ENCODE data around the gene NFATC1. TPM values are rescaled to one million over a fixed set of nuclear protein-coding genes. Genes with fewer than 3 reads are reported as not detected.

NFATC1 gene
- total RNA-seq, 1 donor from 2014 or later = 80.3 TPM

DNA sequence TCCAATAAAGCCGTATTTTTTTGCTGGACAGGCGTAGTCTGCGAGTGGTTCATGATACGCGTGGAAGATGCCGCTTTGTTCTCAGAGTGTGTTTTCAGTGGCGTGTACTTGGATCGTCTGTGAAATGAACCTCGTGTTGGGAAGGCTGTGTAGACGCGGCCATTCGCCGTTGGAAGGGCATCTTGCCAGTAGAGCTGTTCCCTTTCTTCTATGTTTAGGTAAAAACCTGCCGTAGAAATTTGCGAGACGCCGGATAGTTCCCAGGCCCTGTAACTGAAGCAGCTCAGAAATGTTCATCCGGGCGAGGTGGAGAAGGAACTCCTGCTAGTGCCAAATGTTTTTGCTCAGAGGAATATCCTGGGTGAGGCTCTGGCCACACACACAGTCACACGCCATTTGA lies 133.6 kb downstream of the NFATC1 start:
- ATAC-seq (peak; percentile 38), DNase-seq (ENCODE audit: low spot score) (peak; percentile 55)
- intact Hi-C loops (cut with DNase I) = loop anchor here (5.0 kb wide), 2 partner anchors 132 to 147 kb away; partner anchors contain the start of gene NFATC1

DNA sequence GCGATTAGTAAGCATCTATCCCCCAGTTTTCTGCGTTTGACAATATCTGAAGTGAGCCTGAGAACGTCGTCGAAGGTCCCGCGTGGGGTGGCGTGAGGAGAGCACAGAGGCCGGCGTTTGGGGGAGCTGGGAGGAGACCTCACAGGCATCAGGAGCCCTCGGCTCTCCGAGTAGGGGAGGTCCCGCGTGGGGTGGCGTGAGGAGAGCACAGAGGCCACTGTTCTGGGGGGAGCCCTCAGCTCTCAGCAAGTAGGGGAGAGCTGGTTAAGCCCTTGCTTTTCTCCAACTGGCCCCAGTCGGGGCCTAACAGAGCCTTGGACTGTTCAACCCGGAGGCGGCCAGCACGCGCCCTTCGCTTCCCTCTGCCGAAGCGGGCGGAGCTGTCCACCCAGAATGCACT lies 134.3 kb downstream of the NFATC1 start:
- ATAC-seq = no peak
- intact Hi-C loops (cut with DNase I) = loop anchor here (5.0 kb wide), 2 partner anchors 133 to 148 kb away; partner anchors contain the start of gene NFATC1
- DNase-seq (ENCODE audit: low spot score) = peak; percentile 58

DNA sequence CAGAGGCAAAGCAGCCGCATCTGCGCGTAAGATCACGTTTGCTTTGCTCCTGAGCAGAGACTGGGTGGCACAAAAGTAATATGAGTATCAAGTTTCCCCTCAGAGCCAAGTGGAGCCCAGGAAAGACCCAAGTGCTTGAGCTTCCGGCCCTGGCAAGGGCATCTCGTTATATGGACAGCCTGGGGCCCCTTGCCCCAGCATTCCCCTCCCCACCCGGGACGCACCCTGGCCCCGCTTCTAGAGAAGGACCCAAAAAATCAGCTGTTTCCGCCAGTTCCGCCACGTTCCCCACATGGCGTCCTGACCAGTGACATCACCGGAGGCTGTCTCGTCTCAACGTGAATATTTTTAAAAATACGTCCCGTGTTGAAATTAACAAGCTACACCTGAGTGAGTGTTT lies 135.1 kb downstream of the NFATC1 start:
- ATAC-seq (no peak), DNase-seq (ENCODE audit: low spot score) (peak; percentile 57)
- intact Hi-C loops (cut with DNase I) = no loop called here

DNA sequence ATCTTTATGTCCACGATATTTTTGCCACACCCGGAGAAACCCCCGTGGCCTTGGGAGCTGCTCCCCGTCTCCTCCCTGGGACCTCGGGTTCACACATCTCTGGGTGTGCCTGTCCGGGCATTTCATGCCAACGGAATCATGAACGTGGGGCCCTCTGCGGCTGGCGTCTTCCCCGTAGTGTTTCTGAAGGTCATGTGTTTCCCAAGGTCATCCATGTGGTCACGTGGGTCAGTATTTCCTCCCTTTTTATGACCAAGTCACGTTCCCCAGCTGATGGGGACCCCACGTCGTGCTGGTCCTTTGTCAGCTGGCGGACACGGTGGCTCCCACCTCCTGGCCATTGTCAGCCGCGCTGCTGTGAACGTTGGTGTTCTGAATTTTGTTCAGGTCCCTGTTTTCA lies 135.7 kb downstream of the NFATC1 start:
- DNase-seq (ENCODE audit: low spot score) = peak; percentile 40

DNA sequence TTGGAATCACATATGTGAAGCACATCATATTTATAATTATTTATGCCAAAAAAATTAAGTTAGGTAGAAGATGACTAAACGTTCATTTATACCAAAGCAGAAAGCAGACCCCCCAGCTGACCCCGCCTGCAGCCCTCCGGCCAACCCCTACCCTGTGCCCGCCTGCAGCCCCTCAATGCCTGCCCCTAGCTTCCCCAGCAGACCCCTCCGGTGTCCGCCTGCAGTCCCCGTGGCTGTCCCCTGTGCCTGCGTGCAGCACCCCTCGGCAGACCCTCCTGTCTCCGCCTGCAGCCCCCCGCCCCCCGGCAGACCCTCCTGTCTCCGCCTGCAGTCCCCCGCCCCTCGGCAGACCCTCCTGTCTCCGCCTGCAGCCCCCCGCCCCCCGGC lies 136.2 kb downstream of the NFATC1 start:
- intact Hi-C loops (cut with DNase I) = no loop called here
- ATAC-seq (no peak), DNase-seq (ENCODE audit: low spot score) (peak; percentile 46)

More for the DNA sequence above, 135.7 kb downstream of the NFATC1 start:
- intact Hi-C loops (cut with DNase I) = no loop called here
- ATAC-seq = no peak

DNA sequence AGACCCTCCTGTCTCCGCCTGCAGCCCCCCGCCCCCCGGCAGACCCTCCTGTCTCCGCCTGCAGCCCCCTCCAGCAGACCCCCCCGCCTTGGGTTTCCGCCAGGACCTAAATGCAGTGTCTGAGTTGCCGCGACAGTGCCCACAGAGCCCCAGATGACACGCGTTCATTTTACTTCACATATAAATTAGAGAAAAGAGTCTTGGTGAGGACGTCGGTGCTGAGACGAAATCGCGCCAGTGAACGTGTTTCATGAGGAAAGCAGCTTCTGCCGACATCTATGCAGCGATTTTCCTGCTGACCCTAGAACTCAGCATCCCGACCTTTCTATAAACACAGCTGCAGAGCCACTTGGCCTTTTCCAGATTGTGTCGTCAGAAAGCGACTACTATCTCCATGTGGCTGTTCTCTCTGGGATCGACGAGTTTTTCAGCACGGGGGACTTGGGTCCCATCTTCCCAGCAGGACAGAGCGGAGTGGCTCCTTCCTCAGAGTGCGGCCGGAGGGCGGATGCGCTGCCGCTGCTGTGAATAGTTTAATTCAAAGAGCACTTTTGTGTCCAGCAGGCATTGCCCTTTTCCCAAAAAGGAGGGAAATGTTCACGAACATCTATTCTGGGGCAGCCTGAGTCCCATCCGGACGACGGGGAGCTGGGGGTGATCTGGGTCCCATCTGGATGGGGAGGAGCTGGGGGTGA lies 136.7 kb downstream of the NFATC1 start:
- intact Hi-C loops (cut with DNase I) = no loop called here

DNA sequence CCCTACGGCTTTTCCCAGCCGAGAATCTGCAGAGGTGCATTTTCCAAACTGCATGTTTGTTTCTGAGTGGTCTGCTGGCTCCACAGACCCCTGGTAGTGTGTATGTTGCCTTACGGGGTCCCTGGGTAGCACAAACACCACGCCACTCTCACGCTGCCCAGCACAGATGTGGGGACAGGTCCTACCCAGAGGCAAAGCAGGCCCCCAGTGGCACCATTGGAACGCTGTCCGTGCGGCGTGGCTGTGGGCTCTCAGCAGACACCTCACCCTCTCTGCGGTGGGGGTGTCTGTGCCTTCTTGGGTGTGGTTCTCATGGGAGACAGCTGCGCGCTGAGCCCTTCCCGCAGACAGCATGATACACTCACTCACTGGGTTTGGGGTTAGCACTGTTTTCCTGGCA lies 137.4 kb downstream of the NFATC1 start:
- intact Hi-C loops (cut with DNase I) = no loop called here
- peak; percentile 44 for DNase-seq (ENCODE audit: low spot score)
- ATAC-seq = no peak

More for the DNA sequence above, 136.7 kb downstream of the NFATC1 start:
- ATAC-seq (peak; percentile 18), DNase-seq (ENCODE audit: low spot score) (peak; percentile 65)

DNA sequence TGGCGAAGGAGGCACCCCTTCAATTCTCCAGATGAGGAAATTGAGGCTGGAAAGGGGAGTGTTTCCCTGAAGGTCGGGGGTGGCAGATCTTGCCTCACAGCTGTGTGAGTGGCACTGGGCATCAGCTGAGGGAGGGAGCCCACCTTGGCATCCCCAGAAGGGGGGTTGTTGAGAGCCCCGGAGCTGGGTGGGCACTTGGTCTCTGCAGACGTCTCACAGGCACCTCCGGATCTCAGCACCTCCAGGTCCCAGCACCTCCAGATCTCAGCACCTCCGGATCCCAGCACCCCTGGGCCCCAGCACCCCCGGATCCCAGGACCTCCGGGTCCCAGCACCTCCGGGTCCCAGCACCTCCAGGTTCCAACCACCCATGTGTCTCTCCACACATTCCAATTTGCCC lies 137.9 kb downstream of the NFATC1 start:
- ATAC-seq (no peak), DNase-seq (ENCODE audit: low spot score) (peak; percentile 45)
- intact Hi-C loops (cut with DNase I) = no loop called here

DNA sequence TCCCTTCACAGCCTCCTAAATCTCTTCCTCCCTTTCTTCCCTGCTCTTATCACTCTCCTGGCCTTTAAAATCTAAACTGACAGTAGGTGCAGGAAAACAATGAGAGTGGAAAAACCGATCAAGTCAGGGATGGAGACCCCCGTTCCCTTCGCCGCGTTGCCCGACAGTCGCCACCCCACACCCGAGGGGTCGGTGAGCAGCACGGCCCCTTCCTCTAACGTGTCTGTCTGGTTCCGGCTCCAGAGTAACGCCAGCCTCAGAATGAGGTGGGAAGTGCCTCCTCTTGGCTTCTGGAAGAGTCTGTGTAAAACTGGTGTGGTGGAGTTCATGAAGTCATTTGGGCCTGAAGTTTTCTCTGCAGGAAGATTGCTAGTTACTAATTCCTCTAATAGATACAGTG lies 138.6 kb downstream of the NFATC1 start:
- ATAC-seq (no peak), DNase-seq (ENCODE audit: low spot score) (peak; percentile 54)
- intact Hi-C loops (cut with DNase I) = no loop called here

DNA sequence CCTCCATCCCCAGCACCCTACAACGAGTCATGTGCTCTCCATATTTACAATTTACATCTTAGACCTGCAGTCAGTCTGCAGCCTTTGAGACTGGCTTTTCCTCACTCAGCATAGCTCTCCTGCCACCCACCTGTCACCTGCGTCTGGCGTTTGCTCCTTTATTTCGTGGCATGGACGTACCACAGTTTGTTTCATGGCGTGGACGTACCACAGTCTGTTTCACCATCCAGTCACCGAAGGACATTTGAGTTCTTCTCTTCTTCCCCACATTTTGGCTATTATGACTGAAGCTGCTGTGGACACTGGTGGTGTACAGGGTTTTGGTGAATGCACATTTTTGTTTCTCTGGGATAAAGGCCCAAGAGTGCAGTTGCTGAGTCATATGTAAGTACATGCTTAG lies 142.0 kb downstream of the NFATC1 start:
- DNase-seq (ENCODE audit: low spot score) (peak; percentile 36), ATAC-seq (no peak)
- intact Hi-C loops (cut with DNase I) = no loop called here

DNA sequence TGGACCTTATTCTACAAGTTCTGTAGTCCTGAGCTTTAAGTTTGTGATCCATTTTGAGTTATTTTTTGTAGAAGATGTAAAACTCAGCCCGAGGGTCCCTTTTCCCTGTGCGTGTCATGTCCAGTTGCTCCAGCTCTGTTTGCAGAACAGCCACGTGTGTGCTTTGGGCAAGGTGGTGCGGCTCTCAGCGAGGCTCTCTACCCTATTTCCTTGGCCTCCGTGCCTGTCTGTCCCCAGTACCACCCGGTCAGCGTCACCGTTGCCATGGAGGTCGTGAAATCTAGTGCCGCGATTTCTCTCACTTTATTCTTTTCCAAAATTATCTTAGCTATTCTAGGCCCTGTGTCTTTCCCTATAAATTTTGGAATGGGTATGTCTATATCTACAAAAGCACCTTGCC lies 142.9 kb downstream of the NFATC1 start:
- ATAC-seq (no peak), DNase-seq (ENCODE audit: low spot score) (peak; percentile 36)
- intact Hi-C loops (cut with DNase I) = no loop called here

DNA sequence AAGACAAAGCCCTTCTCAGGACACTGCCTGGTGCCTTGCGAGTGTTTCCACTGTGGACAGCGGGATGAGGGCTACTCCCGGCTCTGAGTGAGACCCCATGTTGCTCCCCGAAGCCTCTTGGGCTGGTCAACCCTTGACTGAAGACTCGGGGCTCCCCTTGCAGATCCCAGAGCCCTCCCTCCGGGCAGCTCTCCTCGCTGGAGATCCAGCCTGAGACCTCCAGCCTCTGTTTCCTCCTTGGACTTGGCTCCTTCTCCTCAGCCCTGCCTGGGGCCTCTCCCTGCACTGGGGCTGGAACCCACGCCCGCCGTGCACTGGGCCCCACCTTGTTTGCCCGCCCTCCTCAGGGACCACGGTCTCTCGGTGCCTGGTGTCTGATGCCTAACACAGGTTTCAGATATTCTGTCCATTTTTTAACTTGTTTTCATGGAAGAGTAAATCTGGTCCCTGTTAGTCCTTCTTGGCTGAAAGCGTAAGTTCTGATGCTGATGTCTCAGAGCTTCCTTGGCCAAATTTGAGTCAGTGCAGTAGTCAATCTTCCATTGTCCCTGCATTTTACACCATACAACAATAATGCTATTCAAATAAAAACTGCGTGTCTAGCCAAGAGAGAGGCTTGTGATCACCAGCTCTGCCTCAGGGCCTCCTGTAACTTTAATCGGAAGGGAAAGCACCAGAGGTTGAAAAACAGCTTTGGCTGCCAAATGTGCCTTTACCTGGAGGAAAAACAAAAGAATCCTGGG lies 144.6 kb downstream of the NFATC1 start:
- intact Hi-C loops (cut with DNase I) = no loop called here
- ATAC-seq (peak; percentile 77), DNase-seq (ENCODE audit: low spot score) (peak; percentile 52)

DNA sequence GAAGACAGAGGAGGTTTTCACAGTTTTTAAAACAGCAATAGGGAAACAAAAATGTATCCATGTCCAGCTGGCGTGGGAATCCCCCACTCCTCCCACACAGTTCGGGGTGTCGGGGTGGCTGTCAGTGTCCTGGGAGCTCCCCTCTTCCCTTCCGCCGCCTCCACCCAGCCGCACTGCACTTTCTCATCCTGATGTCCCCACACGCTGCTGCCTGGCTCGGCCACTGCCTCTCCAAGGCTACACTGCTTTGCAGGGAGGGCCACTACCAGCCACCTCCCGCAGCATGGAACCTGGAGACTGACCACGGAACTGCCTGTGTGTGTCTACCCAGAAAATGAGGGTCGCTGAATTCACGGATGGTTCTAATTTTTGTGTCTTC lies 145.2 kb downstream of the NFATC1 start:
- DNase-seq (ENCODE audit: low spot score) (peak; percentile 59), ATAC-seq (peak; percentile 41)
- intact Hi-C loops (cut with DNase I) = no loop called here

DNA sequence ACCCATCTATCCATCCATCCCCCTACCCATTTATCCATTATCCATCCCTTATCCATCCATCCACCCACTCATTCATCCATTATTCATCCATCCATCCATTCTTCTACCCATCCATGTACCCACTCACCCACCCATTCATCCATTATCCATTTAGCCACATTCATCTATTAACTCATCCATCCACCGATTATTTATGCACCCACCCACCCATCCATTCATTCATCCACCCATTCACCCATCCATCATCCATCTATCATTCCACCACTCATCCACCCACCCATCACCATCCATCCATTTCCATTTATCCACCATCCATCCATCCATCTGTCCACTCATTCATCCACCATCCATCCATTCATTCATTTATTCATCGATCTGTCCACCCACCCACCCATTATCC lies 146.5 kb downstream of the NFATC1 start:
- intact Hi-C loops (cut with DNase I) = no loop called here
- DNase-seq (ENCODE audit: low spot score) = no peak
- no peak for ATAC-seq

DNA sequence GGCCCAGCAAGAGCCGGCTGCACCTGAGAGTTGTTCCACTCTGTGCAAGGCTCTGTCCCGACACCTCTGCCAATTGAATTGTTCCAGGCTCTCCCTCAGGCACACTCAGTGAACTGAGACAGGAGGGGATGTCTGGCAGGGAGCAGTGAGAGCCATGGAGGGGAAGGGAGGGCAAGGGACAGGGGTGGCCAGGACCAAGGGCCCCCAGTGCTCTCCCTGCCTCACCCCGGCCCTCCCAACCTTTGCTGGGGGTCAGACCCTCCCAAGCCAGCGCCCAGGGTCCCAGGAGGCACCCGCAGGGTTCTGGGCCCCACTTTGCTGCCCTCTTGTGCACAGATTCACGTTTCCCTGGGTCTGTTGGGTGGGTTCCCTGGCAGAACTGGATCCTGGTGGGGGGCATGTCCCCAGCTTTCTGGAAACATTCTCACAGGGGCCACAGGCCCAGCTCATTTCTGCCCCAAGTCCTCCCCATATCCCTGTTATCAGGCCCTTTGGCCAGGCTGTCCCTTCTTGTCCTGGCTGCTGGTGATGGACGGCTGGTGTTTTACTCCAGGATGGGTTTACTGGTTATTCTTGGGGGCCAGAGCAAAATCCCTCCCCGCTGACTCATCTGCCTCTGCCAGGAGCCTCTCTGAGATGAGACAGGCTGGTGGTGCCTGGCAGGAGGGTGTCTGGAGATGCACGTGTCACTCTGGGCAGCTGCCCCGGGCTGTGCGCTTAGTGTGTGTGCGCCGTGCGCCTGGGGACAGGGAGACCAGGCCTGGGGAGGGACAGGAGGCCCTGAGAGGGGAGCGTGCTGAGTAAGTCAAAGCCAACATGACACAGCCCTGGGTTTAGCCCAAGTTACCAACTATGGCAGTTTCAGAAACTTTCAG lies 147.4 kb downstream of the NFATC1 start:
- ATAC-seq (no peak), DNase-seq (ENCODE audit: low spot score) (peak; percentile 51)
- intact Hi-C loops (cut with DNase I) = no loop called here

DNA sequence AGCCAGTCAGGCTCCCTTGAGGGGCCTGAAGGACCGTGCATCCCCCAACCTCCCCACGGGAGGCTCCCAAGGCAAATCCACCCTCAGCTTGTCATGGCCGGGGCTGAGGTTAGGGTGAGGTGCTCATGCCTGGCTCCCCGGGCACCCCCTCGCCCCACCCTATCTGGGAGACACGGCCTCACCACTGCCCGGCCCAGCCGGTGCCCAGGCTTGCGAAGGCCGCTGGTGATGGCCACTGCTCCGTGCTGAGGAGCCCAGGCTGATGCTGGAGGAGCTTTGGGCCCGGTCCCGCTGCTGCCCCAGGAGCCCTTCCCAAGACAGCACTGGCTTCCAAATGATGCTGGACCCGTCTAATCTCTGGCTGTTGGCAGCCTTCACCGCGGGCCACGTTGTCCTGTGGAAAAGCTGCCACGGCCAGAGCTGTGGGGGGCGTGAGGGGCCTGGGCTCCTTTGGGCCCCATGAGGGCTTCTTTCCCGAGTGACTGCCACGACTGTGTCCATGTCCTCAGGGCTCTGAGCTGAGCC lies 148.2 kb downstream of the NFATC1 start:
- peak; percentile 53 for DNase-seq (ENCODE audit: low spot score)
- intact Hi-C loops (cut with DNase I) = no loop called here
- ATAC-seq = no peak

DNA sequence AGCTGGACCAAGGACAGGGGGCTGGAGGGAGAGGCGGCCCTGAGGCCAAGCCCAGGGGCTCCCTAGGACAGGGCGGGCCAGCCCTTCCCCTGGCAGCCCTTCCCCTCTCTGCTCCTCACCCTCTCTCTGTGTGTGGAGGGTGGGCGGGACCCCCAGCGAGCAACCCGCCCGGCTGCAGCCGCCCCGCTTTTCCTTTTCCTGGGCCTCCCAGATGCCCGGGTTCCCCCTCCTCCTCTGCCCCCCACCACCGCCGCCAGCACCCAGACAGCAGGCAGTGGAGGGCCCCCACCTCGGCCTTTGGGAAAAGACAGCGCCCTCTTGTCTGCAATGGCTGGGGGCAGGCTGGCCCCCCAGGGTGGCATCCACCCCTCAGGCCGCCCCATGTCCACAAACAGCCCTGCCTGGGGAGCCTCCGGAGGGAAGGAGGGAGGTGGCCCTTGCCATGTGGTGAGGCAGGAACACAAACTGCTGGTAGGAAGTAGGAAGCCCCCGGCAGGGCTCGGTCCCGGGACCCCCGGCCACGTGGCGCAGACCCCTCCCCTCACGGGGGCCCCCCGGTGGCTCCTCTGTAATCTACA lies 148.7 kb downstream of the NFATC1 start:
- intact Hi-C loops (cut with DNase I) = no loop called here
- no peak for ATAC-seq
- peak; percentile 51 for DNase-seq (ENCODE audit: low spot score)

DNA sequence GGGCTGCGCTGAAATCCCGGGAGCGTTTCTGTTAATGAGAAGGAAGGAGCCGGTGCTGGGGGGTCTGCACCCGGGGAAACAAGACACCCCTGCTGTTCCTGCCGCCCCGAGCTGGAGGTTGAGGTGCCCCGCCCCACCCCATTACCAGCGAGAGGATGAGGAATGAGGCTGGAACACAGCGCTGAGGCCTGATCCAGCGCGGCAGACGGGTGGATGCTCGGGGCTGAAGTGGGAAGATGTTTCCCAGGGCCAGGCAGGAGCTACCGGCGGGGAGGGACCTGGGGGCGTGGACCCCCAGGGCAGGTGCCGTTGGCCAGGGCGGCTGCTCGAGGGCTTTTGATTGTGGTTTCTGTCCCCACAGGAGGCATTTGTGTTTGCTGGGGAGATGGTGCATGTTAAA lies 149.5 kb downstream of the NFATC1 start:
- intact Hi-C loops (cut with DNase I) = no loop called here
- no peak for ATAC-seq
- peak; percentile 51 for DNase-seq (ENCODE audit: low spot score)

DNA sequence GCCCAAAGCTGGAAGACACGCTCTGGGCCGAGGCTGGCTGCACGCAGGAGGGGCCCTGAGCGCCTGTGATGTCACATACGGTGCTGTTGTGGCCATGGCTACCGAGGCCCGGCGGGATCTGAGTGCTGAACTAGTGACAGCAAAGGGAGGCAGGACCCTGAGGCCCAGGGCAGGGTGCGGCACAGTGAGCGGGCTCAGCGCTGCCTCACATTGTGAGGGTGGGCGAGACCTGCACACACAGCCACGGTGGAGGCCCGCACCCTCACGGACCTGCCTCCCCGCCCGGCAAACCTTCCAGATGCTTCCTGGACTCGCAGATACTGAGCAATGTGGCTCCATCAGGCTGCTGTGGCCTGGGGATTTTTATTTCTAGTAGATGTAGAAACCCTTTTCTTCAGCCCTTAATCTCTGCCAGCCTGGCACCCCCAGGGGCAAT lies 150.0 kb downstream of the NFATC1 start:
- peak; percentile 51 for DNase-seq (ENCODE audit: low spot score)
- no peak for ATAC-seq
- intact Hi-C loops (cut with DNase I) = no loop called here

Measured in sciatic nerve (tissue), 2 donors.